Endothelial cell of umbilical vein (primary cell): ENCODE data around the gene DARS2. TPM values are rescaled to one million over a fixed set of nuclear protein-coding genes. Genes with fewer than 3 reads are reported as not detected.

ENCODE experiments used
- BruUV-seq: library from RNA; stranded (reverse); fragments of 400-500 nt; replicated peaks from 2 replicates; lab custom pipeline; 2021; lab: Mats Ljungman, UMichigan
- CTCF ChIA-PET: fragments of 300-600, 350-600 bp; sonication (Branson Sonifier 250); formaldehyde crosslinking; loops from one replicate; lab custom pipeline; 2021; ENCODE audit warnings: antibody characterized with exemption, inconsistent platforms; lab: Charles Lee
- POLR2A ChIA-PET: fragments of 300-600, 350-600 bp; sonication (Branson Sonifier 250); formaldehyde crosslinking; loops from one replicate; lab custom pipeline; 2021; ENCODE audit warnings: antibody characterized with exemption, inconsistent platforms; lab: Charles Lee
- DNase-seq: peaks from one replicate; pipeline ENCODE4 v3.0.0-alpha.2; 2011; ENCODE audit warnings: low read depth, low spot score
- FAIRE-seq: peaks from 2 replicates; lab custom pipeline; 2011; peaks lifted over from hg19 to GRCh38; lab: Jason Lieb, UNC
- H2AFZ ChIP-seq: 2 replicates; pipeline ENCODE4 v1.6.0; 2012; ENCODE audit warnings: low read depth, low read length, control low read depth, inconsistent platforms
- H3K27ac ChIP-seq: 2 replicates; pipeline ENCODE4 v1.5.1; 2011; ENCODE audit warnings: low read depth, mild to moderate bottlenecking, control low read depth, low read length, moderate library complexity; ENCODE audit not compliant: insufficient read depth
- H3K27me3 ChIP-seq, 2 experiments: 2 replicates each; pipeline versions ENCODE4 v1.6.0 to v1.6.1; 2011; ENCODE audit warnings: low read length in 2 of 2, mixed read lengths in 1 of 2; ENCODE audit not compliant: control insufficient read depth in 2 of 2, insufficient read depth in 2 of 2
- H3K36me3 ChIP-seq, 2 experiments: 2 replicates in 1 of 2; 3 replicates in 1 of 2; pipeline ENCODE4 v1.5.1; 2011; ENCODE audit warnings: low read length in 2 of 2, mild to moderate bottlenecking in 1 of 2, moderate library complexity in 1 of 2; ENCODE audit not compliant: control insufficient read depth in 2 of 2, insufficient read depth in 2 of 2; ENCODE audit errors: extremely low read depth in 1 of 2
- H3K4me1 ChIP-seq: 3 replicates; pipeline ENCODE4 v1.5.1; 2011; ENCODE audit warnings: mild to moderate bottlenecking, low read length; ENCODE audit not compliant: control insufficient read depth, insufficient read depth; ENCODE audit errors: extremely low read depth
- H3K4me2 ChIP-seq: 2 replicates; pipeline ENCODE4 v1.6.1; 2011; ENCODE audit warnings: low read length, control low read depth, mixed read lengths; ENCODE audit not compliant: insufficient read depth
- H3K4me3 ChIP-seq, 3 experiments: fragments of 200-600 bp in 1 of 3; sonication (generic), shearing (Covaris generic) in 1 of 3; replicated peaks in 1 of 3; 2 replicates each; pipeline ENCODE4 v1.5.1; 2011 to 2016; ENCODE audit warnings: control low read depth in 3 of 3, low read length in 3 of 3, mild to moderate bottlenecking in 2 of 3, inconsistent platforms in 1 of 3, low read depth in 1 of 3, moderate library complexity in 1 of 3; ENCODE audit not compliant: insufficient read depth in 1 of 3
- H3K79me2 ChIP-seq: 2 replicates; pipeline ENCODE4 v1.6.0; 2012; ENCODE audit warnings: low read length, inconsistent platforms; ENCODE audit not compliant: control insufficient read depth, insufficient read depth
- H3K9ac ChIP-seq: replicated peaks from 2 replicates; pipeline ENCODE3; 2011; ENCODE audit warnings: low read length, control low read depth; ENCODE audit not compliant: insufficient read depth; ENCODE audit errors: extremely low read depth
- H3K9me1 ChIP-seq: replicated peaks from 3 replicates; pipeline ENCODE4 v1.6.0; 2011; ENCODE audit warnings: mild to moderate bottlenecking, low read length; ENCODE audit not compliant: control insufficient read depth, insufficient read depth; ENCODE audit errors: extremely low read depth
- H3K9me3 ChIP-seq: replicated peaks from 2 replicates; pipeline ENCODE4 v1.5.1; 2012; ENCODE audit warnings: low read length, inconsistent platforms; ENCODE audit not compliant: control insufficient read depth, insufficient read depth
- H4K20me1 ChIP-seq: replicated peaks from 2 replicates; pipeline ENCODE3; 2011; ENCODE audit warnings: mild to moderate bottlenecking, low read length; ENCODE audit not compliant: control insufficient read depth, insufficient read depth; ENCODE audit errors: extremely low read depth
- CTCF ChIP-seq, 2 donors: IDR thresholded peaks; 1 replicate in 1 of 2; 2 replicates in 1 of 2; pipeline ENCODE4 v1.5.1; 2011; ENCODE audit warnings: low read length in 2 of 2, mild to moderate bottlenecking in 2 of 2, moderate library complexity in 2 of 2, control low read depth in 1 of 2, inconsistent platforms in 1 of 2, low read depth in 1 of 2; ENCODE audit not compliant: insufficient read depth in 1 of 2; ENCODE audit errors: extremely low read depth in 1 of 2
- EZH2 ChIP-seq: IDR thresholded peaks from 2 replicates; pipeline ENCODE4 v1.6.1; 2012; ENCODE audit warnings: borderline replicate concordance, low read depth, mild to moderate bottlenecking, moderate library complexity, low read length, inconsistent platforms; ENCODE audit not compliant: severe bottlenecking
- FOS ChIP-seq: IDR thresholded peaks from 2 replicates; pipeline ENCODE4 v1.6.1; 2011; ENCODE audit warnings: mild to moderate bottlenecking, low read length, moderate library complexity, borderline replicate concordance; ENCODE audit not compliant: insufficient read depth
- GATA2 ChIP-seq: IDR thresholded peaks from 2 replicates; pipeline ENCODE4 v1.7.0; 2011; ENCODE audit warnings: low read depth, mild to moderate bottlenecking, moderate library complexity, mixed read lengths, low read length; ENCODE audit not compliant: insufficient read length, insufficient read depth
- JUN ChIP-seq: IDR thresholded peaks from 2 replicates; pipeline ENCODE4 v1.6.1; 2011; ENCODE audit warnings: borderline replicate concordance, low read depth; ENCODE audit not compliant: insufficient read length, insufficient read depth
- MYC ChIP-seq: IDR thresholded peaks from one replicate; pipeline ENCODE4 v1.6.1; 2011; ENCODE audit warnings: mild to moderate bottlenecking, low read depth, low read length
- POLR2A ChIP-seq: IDR thresholded peaks from 2 replicates; pipeline ENCODE4 v1.6.1; 2012; ENCODE audit warnings: low read depth, mild to moderate bottlenecking, control low read depth, low read length
- POLR2AphosphoS5 ChIP-seq: IDR thresholded peaks from 2 replicates; pipeline ENCODE4 v1.6.1; 2012; ENCODE audit warnings: low read depth, mild to moderate bottlenecking, control low read depth, low read length, moderate library complexity; ENCODE audit not compliant: insufficient read depth
- dilution Hi-C: fragments of 300-500 bp; cut with MboI; formaldehyde crosslinking; loops from one replicate; pipeline ENCODE4 v1.15.0; 2019; ENCODE audit warnings: low sequenced_read_pairs; ENCODE audit not compliant: extremely low pct_ligation_motif_present
- intact Hi-C: fragments of 100-400 bp; cut with micrococcal nuclease; formaldehyde crosslinking; loops from one replicate; pipeline ENCODE4 v1.10.0; 2022
- polyA plus RNA-seq, 4 experiments: library from polyadenylated mRNA; depleted of rRNA in 3 of 4; stranded (reverse) in 3 of 4; unstranded in 1 of 4; fragments of >200 nt; gene quantifications; 2 replicates each; pipeline versions ENCODE4 v1.2.1 to v1.2.3, GENCODE V29; 2011 to 2012; ENCODE audit warnings: missing spikeins in 1 of 4
- total RNA-seq: library from RNA; stranded (reverse); gene quantifications from 2 replicates; pipeline ENCODE4 v1.2.3, GENCODE V29; 2021
- TF ChIP-seq, protein P1 (sequence below): IDR thresholded peaks from 2 replicates; pipeline ENCODE4 v1.6.1; 2011; ENCODE audit not compliant: insufficient read depth, insufficient read length

Gene DARS2
- total and polyA plus RNA-seq, 2 donors (not counting 3 experiments of a cell fraction or from before 2014, with no cell fraction given), result 17.4 to 33.6 TPM

- Histone ChIP-seq H3K9ac (peak within 1 kb of the TSS; percentile 74), H3K4me2 (peak within 1 kb of the TSS; percentile 95), H3K79me2 (peaks cover 37% of the 10 kb centered on the region), H3K9me3 (no peaks in the 10 kb centered on the region), H3K9me1 (no peaks in the 10 kb centered on the region), H3K27ac (peak within 1 kb of the TSS; percentile 64), H3K36me3 (peaks cover 10 to 33% of the 10 kb centered on the region in 2 experiments), H3K4me3 (peak within 1 kb of the TSS; percentile 36 to 99 (median 90)), H4K20me1 (peaks cover 5% of the 10 kb centered on the region), H2AFZ (peak within 1 kb of the TSS; percentile 34), H3K4me1 (peaks cover 48% of the 10 kb centered on the region), H3K27me3 (no peaks in the 10 kb centered on the region)
- FAIRE-seq (no peak), DNase-seq (no peak)
- intact Hi-C loops (loop anchor here (1.0 to 5.0 kb wide), 8 partner anchors 15 to 1129 kb away; partner anchors contain the start of genes CACYBP, CENPL, DARS2 and PRDX6), dilution Hi-C loops (no loop called here)
- peak; percentile 11 for TF ChIP-seq FOS
- TF ChIP-seq, protein P1, sequence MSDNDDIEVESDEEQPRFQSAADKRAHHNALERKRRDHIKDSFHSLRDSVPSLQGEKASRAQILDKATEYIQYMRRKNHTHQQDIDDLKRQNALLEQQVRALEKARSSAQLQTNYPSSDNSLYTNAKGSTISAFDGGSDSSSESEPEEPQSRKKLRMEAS, result no peak
- CTCF ChIA-PET, result interaction anchor here (0.9 to 2.1 kb wide), 6 partner anchors 9 to 1126 kb away, joined by 3 to 6 read pairs (median 4); partner anchors contain the start of gene DARS2
- BruUV-seq, result TSS peak; percentile 52
- POLR2A ChIA-PET, result interaction anchor here (0.5 to 2.5 kb wide), 13 partner anchors 9 to 1337 kb away, joined by 3 to 18 read pairs (median 4); partner anchors contain the start of genes CENPL, DARS2, KLHL20 and RC3H1
These were observed 44.0 kb downstream of the DARS2 start, which contains the start of gene ZBTB37 for GRCh38 chr1:173868266-173869020. TSS of gene ZBTB37 (plus strand) at chr1:173868380. CDS start at chr1:173870226, 1,846 bp downstream.

GRCh38 chr1:173869021-173869359, 44.5 kb downstream of the DARS2 start:
- no peaks in the 10 kb centered on the region for H3K27me3 ChIP-seq
- peak overlapping the region; percentile 49 for H3K4me2 ChIP-seq
- H3K27ac ChIP-seq, result peak overlapping the region; percentile 64
- peaks cover 47% of the 10 kb centered on the region for H3K4me1 ChIP-seq
- peaks cover 3% of the 10 kb centered on the region for H4K20me1 ChIP-seq
- peak overlapping the region; percentile 13 to 90 (median 49) for H3K4me3 ChIP-seq
- POLR2A ChIA-PET, result interaction anchor here (0.5 to 2.5 kb wide), 5 partner anchors 8 to 1338 kb away, joined by 3 to 18 read pairs (median 7); partner anchors contain the start of genes CENPL and DARS2
- H3K9me3 ChIP-seq, result no peaks in the 10 kb centered on the region
- peak; percentile 88 for DNase-seq
- FAIRE-seq, result peak; percentile 72
- H3K36me3 ChIP-seq, result peaks cover 5 to 28% of the 10 kb centered on the region in 2 experiments
- H2AFZ ChIP-seq, result peak overlapping the region; percentile 0
- intact Hi-C loops, result loop anchor here (2.0 to 5.0 kb wide), 4 partner anchors 290 to 1128 kb away; partner anchors contain the start of genes CACYBP and RABGAP1L
- CTCF ChIA-PET, result interaction anchor here (0.9 to 2.1 kb wide), 5 partner anchors 21 to 1127 kb away, joined by 3 to 6 read pairs (median 5); partner anchors contain the start of gene DARS2
- dilution Hi-C loops, result no loop called here
- peak overlapping the region; percentile 54 for H3K9ac ChIP-seq
- BruUV-seq, result no TSS peak
- no peaks in the 10 kb centered on the region for H3K9me1 ChIP-seq
- H3K79me2 ChIP-seq, result peaks cover 37% of the 10 kb centered on the region
- TF ChIP-seq JUN, result no peak
- no peak for TF ChIP-seq MYC
- TF ChIP-seq GATA2, result no peak
- no peak for TF ChIP-seq FOS
- TF ChIP-seq, protein P1, result no peak
- no peak for TF ChIP-seq POLR2A
- TF ChIP-seq POLR2AphosphoS5, result no peak
- no peak for TF ChIP-seq CTCF (IDR thresholded peaks at IDR 0.05; ENCODE audit: extremely low read depth in 1 of 2, insufficient read depth in 1 of 2, low read depth in 1 of 2, low read length in 2 of 2)
- no peak for TF ChIP-seq EZH2
